ENCODE results near the gene RBBP9. TPM values are rescaled to one million over a fixed set of nuclear protein-coding genes. Genes with fewer than 3 reads are reported as not detected.

Gene RBBP9
- total and polyA plus RNA-seq, 9 of the 15 experiments (the other 6 are each of a cell fraction or from before 2014, with no cell fraction given): 0.94 to 4.4 (median 2.5) TPM

GRCh38 chr20:18466894-18467730, 29.9 kb downstream of the RBBP9 start, which contains the start of the genes DZANK1 and POLR3F (continued):
- TF ChIP-seq ZNF609 (CRISPR knock-in tag; IDR thresholded peaks at IDR 0.05; ENCODE audit: borderline replicate concordance): no peak
- TF ChIP-seq, protein P1, sequence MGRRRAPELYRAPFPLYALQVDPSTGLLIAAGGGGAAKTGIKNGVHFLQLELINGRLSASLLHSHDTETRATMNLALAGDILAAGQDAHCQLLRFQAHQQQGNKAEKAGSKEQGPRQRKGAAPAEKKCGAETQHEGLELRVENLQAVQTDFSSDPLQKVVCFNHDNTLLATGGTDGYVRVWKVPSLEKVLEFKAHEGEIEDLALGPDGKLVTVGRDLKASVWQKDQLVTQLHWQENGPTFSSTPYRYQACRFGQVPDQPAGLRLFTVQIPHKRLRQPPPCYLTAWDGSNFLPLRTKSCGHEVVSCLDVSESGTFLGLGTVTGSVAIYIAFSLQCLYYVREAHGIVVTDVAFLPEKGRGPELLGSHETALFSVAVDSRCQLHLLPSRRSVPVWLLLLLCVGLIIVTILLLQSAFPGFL (CRISPR knock-in tag; IDR thresholded peaks at IDR 0.05): no peak
- no peak for TF ChIP-seq HMBOX1 (IDR thresholded peaks at IDR 0.05)
- TF ChIP-seq, protein P2, sequence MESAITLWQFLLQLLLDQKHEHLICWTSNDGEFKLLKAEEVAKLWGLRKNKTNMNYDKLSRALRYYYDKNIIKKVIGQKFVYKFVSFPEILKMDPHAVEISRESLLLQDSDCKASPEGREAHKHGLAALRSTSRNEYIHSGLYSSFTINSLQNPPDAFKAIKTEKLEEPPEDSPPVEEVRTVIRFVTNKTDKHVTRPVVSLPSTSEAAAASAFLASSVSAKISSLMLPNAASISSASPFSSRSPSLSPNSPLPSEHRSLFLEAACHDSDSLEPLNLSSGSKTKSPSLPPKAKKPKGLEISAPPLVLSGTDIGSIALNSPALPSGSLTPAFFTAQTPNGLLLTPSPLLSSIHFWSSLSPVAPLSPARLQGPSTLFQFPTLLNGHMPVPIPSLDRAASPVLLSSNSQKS (CRISPR knock-in tag; IDR thresholded peaks at IDR 0.05): no peak
- TF ChIP-seq SREBF1 (IDR thresholded peaks at IDR 0.05; ENCODE audit: borderline replicate concordance, low read depth, low read length): no peak
- TF ChIP-seq PRMT5 (CRISPR knock-in tag; IDR thresholded peaks at IDR 0.05): no peak
- no peak for TF ChIP-seq SLC30A9 (CRISPR knock-in tag; IDR thresholded peaks at IDR 0.05)
- TF ChIP-seq RFX7 (CRISPR knock-in tag; IDR thresholded peaks at IDR 0.05): no peak
- no peak for TF ChIP-seq TRIM24 (IDR thresholded peaks at IDR 0.05)
- peak; percentile 99 for TF ChIP-seq DIDO1 (tag; IDR thresholded peaks at IDR 0.05; ENCODE audit: low read depth)

All from K562 (cell line).